Right atrium auricular region (tissue), 2 donors: ENCODE data around the gene CELF6. TPM values are rescaled to one million over a fixed set of nuclear protein-coding genes. Genes with fewer than 3 reads are reported as not detected.

Experiments used
- DNase-seq: peaks from one replicate; pipeline ENCODE4 v3.0.0-alpha.2; 2019; ENCODE audit warnings: low spot score
- H3K27ac ChIP-seq, 2 donors: fragments of 200-600 bp; sonication (generic); 1 replicate in 1 of 2; 2 replicates in 1 of 2; pipeline ENCODE4 v1.5.1; 2016 to 2019
- H3K27me3 ChIP-seq, 2 donors: fragments of 200-600 bp; sonication (generic); one replicate each; pipeline versions ENCODE4 v1.5.1 to v1.6.0; 2017 to 2019
- H3K36me3 ChIP-seq: fragments of 200-600 bp; sonication (generic); one replicate; pipeline ENCODE4 v1.5.1; 2016
- H3K4me1 ChIP-seq, 2 donors: fragments of 200-600 bp; sonication (generic); one replicate each; pipeline versions ENCODE4 v1.5.1 to v1.6.0; 2017 to 2019
- H3K4me3 ChIP-seq, 2 donors: fragments of 200-600 bp; sonication (generic); 1 replicate in 1 of 2; 2 replicates in 1 of 2; pipeline ENCODE4 v1.5.1; 2017 to 2019; ENCODE audit warnings: mild to moderate bottlenecking in 1 of 2, moderate library complexity in 1 of 2
- H3K9me3 ChIP-seq, 2 donors: fragments of 200-600 bp; sonication (generic); one replicate each; pipeline ENCODE4 v1.5.1; 2019
- CTCF ChIP-seq, 2 donors: fragments of 200-600 bp; sonication (generic); IDR thresholded peaks; one replicate each; pipeline ENCODE4 v1.5.1; 2019; ENCODE audit warnings: antibody characterized with exemption in 2 of 2
- total RNA-seq, 2 donors: library from RNA; depleted of rRNA; stranded (reverse); fragments of >200 nt; gene quantifications; one replicate each; pipeline ENCODE4 v1.1.0, GENCODE V29; 2016

CELF6 gene
- total RNA-seq, 2 donors from 2014 or later, result 0.28 to 0.74 TPM

DNA sequence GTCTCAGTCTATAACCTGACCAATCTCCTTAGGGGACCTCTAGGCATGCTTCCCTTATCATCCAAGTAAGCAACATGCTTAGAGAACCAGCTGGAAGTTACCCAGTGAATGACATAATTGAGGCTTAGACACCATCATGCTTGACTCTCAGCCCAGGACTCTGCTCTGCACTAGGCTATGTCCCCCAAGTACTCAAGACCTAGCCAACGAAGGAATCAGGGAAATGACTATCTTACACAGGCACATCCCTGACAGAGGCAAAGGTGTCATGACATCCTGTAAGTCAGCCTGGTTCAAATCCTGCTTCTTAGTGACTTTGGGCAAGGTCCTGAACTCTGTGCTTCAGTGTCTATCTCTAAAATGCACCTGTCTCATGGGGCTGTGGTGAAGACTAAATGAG lies 24.6 kb upstream of the CELF6 start:
- Histone ChIP-seq H3K9me3 (no peaks in the 10 kb centered on the region), H3K4me1 (no peaks in the 10 kb centered on the region), H3K4me3 (no peak overlapping the region), H3K27ac (no peak overlapping the region), H3K27me3 (no peaks in the 10 kb centered on the region), H3K36me3 (peaks cover 68% of the 10 kb centered on the region)
- no peak for TF ChIP-seq CTCF (IDR thresholded peaks at IDR 0.05)
- DNase-seq, result no peak

DNA sequence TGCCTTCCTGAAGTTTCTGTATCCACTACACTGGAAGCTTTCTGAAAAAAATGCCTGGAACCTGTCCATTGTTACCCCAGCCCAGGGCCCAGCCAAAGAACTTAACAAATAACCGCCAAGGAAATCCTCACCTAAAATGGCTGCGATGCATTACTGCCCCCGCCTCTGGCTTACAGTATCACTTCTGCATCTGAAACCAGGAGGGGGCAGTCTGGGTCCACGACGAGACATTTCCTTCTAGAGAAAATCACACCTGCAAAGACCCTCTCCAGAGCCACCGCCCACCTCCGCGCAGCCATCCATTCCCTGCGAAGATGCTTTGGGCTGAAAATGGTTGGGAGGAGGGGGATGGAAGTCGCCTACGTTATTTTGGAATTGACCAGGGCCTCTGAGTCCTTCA lies 22.4 kb upstream of the CELF6 start:
- no peak overlapping the region for H3K4me3 ChIP-seq
- H3K27me3 ChIP-seq, result no peaks in the 10 kb centered on the region
- no peak for DNase-seq

DNA sequence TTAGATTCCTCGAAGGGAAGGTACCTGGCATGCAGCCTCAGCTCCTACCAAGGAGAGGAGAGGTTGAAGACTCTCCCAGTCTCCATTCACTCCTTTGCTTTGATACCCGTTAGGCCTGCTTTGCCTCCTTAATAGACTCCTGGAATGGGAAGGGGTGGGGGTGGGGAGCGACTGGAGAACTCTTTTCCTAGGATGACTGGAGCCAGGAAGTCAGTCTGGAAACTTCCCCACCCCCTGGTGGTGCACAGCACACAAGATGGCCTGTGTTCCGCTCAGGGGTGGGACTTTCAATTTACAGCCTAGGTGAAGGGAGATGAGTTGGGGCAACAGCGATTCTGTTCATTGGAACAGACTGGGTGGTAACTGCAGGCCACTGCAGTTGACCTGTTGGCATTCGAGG lies 21.4 kb upstream of the CELF6 start:
- Histone ChIP-seq H3K27me3 (no peaks in the 10 kb centered on the region), H3K4me3 (no peak overlapping the region), H3K27ac (no peak overlapping the region), H3K4me1 (peaks cover 0 to 9% of the 10 kb centered on the region in 2 donors), H3K36me3 (peaks cover 39% of the 10 kb centered on the region), H3K9me3 (no peaks in the 10 kb centered on the region)
- no peak for TF ChIP-seq CTCF (IDR thresholded peaks at IDR 0.05)
- DNase-seq, result no peak

More for the DNA sequence above, 22.4 kb upstream of the CELF6 start:
- peaks cover 0 to 9% of the 10 kb centered on the region in 2 donors for H3K4me1 ChIP-seq
- TF ChIP-seq CTCF (IDR thresholded peaks at IDR 0.05), result peak in 1 of 2 donors; percentile 49
- H3K36me3 ChIP-seq, result peaks cover 46% of the 10 kb centered on the region
- no peak overlapping the region for H3K27ac ChIP-seq
- no peaks in the 10 kb centered on the region for H3K9me3 ChIP-seq

DNA sequence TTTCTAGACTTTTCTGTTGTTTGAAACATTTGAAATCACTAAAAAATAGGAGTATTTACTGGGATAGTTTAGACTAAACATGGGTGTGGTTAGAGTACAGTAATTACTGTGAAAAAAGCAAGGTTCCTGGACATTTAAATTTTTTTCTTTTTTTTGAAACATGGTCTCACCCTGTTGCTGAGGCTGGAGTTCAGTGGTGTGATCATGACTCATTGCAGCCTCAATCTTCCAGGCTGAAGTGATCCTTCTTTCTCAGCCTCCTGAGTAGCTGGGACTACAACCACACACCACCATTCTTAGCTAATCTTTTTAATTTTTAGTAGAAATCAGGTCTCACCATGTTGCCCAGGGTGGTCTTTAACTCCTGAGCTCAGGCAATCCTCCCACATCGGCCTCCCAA lies 20.4 kb upstream of the CELF6 start:
- peaks cover 29% of the 10 kb centered on the region for H3K36me3 ChIP-seq
- peaks cover 0 to 9% of the 10 kb centered on the region in 2 donors for H3K4me1 ChIP-seq
- no peaks in the 10 kb centered on the region for H3K27me3 ChIP-seq
- peak overlapping the region in 1 of 2 donors; percentile 53 for H3K27ac ChIP-seq
- H3K4me3 ChIP-seq, result no peak overlapping the region
- TF ChIP-seq CTCF (IDR thresholded peaks at IDR 0.05), result no peak
- no peaks in the 10 kb centered on the region for H3K9me3 ChIP-seq
- DNase-seq, result no peak

- no peak for TF ChIP-seq CTCF (IDR thresholded peaks at IDR 0.05)
- Histone ChIP-seq H3K36me3 (peaks cover 23% of the 10 kb centered on the region), H3K27ac (peak overlapping the region; percentile 33 to 53), H3K27me3 (no peaks in the 10 kb centered on the region), H3K4me3 (no peak overlapping the region), H3K9me3 (no peaks in the 10 kb centered on the region), H3K4me1 (peaks cover 0 to 9% of the 10 kb centered on the region in 2 donors)
- no peak for DNase-seq
Measured at GRCh38 chr15:72339777-72340177, 19.8 kb upstream of the CELF6 start.

GRCh38 chr15:72338617-72339321 lies 18.8 kb upstream of the CELF6 start:
- H3K4me3 ChIP-seq, result no peak overlapping the region
- H3K4me1 ChIP-seq, result peaks cover 0 to 9% of the 10 kb centered on the region in 2 donors
- DNase-seq, result peak; percentile 75
- peak overlapping the region; percentile 33 to 53 for H3K27ac ChIP-seq
- H3K36me3 ChIP-seq, result peaks cover 13% of the 10 kb centered on the region
- H3K27me3 ChIP-seq, result no peaks in the 10 kb centered on the region
- H3K9me3 ChIP-seq, result no peaks in the 10 kb centered on the region
- no peak for TF ChIP-seq CTCF (IDR thresholded peaks at IDR 0.05)
